Breast epithelium (tissue), 3 donors: ENCODE measurements around the gene ACSS1.

Source experiments
- POLR2A ChIP-seq: fragments of 450-650 bp; IDR thresholded peaks from one replicate; pipeline ENCODE4 v1.6.1; 2016; ENCODE audit warnings: antibody characterized with exemption, mild to moderate bottlenecking, moderate library complexity
- TF ChIP-seq, protein P1 (sequence below), 3 donors: fragments of 450-650 bp; IDR thresholded peaks; one replicate each; pipeline ENCODE4 v1.5.1; 2016 to 2017; ENCODE audit warnings: antibody characterized with exemption in 3 of 3, mild to moderate bottlenecking in 3 of 3, moderate library complexity in 3 of 3

- TF ChIP-seq, protein P1, sequence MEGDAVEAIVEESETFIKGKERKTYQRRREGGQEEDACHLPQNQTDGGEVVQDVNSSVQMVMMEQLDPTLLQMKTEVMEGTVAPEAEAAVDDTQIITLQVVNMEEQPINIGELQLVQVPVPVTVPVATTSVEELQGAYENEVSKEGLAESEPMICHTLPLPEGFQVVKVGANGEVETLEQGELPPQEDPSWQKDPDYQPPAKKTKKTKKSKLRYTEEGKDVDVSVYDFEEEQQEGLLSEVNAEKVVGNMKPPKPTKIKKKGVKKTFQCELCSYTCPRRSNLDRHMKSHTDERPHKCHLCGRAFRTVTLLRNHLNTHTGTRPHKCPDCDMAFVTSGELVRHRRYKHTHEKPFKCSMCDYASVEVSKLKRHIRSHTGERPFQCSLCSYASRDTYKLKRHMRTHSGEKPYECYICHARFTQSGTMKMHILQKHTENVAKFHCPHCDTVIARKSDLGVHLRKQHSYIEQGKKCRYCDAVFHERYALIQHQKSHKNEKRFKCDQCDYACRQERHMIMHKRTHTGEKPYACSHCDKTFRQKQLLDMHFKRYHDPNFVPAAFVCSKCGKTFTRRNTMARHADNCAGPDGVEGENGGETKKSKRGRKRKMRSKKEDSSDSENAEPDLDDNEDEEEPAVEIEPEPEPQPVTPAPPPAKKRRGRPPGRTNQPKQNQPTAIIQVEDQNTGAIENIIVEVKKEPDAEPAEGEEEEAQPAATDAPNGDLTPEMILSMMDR (IDR thresholded peaks at IDR 0.05): no peak
- no peak for TF ChIP-seq POLR2A
These were observed 58.4 kb downstream of the ACSS1 start for GRCh38 chr20:24999568-24999967.
